HG03045 (cell line): ENCODE measurements around the gene CD59.
"Not testable (repeated sequence)": the region's sequence is repeated elsewhere in the genome, so short reads cannot be mapped to it uniquely, and the experiment has no call there.

Experiments
- ATAC-seq: cut with Tn5 transposase; IDR thresholded peaks from one replicate; pipeline ENCODE4 v1.9.1; 2021; ENCODE audit warnings: mild to moderate bottlenecking, moderate library complexity; ENCODE audit not compliant: unreplicated experiment

CD59 gene

DNA sequence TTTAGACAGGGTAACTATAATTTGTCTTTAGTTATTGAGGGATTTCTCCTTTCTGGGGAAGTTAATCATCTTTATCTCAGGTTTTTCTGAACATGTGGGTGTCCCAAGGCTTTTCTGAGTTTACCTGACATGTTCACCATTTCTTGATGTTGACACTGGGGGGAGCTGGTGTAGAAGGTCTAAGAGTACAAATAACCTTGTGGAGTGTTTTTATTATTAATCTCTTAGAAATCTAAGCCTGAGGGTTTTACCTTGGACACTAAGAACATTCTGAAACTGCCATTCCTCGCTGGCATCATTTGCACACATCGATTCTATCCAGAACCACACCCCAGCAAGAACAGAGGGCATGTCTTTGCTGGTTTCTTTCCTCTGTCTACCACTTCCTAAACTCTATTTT lies 20.0 kb downstream of the CD59 start:
- no peak for ATAC-seq

DNA sequence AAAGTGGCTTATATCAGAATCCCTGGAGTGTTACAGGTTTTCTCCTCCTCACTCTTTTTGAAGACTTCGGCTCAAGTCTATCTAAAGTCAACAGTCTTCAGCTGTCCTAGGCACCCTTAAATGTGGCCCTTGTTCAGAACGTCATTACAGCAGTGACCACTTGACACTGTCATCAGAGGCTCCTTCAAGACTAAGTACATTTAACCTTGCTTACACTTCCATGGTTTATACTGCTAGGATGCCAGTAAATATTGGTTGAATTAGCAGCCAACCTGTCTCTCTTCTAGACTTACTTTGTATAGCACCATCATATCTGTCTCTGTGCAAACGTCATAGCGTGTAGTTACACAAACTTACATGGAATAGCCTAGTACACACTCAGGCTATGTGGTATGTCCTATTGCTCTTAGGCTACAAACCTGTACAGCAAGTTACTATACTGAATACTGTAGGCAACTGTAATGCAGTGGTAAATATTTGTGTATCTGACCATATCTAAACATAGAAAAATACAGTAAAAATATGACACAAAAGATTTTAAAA lies 22.3 kb downstream of the CD59 start:
- ATAC-seq, result no peak

DNA sequence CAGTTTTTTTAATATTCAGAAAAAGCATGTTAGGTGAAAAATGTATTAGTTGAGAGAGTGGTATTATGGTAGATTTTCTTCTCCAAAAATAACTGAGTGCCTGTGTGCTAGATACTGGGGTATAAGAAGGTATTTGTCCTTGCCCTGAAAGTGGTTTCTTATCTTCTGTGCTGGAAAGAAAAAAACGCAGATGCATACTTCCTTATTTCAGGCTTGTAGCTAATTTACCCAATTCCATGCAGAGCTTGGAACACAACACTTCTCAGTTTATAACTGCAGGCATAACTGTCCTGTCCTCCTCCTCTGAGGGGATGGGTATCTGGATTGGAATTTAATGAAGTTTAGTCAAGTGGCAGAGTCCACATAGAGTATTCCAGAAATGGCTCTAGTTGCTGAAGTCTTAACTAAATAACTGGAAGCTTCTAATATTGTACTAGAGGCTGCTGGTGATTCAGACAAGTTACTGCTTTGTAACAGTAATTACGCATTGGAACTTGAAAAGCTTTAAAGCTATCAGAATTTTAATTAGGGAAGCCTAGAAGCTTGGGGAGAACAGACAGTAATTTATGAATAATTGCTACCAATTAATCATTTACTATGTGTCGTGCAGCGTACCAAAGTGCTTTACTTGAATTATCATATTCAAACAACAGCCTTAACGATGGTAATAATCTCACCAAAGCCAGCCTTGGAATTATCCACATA lies 22.9 kb downstream of the CD59 start:
- no peak for ATAC-seq

DNA sequence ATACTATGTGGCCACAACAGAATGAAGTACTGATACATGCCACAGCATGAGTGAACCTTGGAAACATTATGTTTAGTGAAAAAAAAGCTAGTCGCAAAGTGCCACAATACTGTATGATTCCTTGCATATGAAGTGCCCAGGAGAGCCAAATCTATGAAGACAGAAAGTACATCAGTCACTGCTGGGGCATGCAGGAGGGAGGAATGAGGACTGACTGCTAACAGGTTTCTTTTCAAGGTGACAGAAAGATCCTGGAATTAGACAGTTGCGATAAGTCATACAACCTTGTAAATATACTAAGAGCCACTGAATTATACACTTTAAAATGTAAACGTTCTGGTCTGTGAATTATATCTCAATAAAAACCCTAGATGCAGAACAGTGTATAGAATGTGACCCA lies 23.8 kb downstream of the CD59 start:
- ATAC-seq, result no peak

DNA sequence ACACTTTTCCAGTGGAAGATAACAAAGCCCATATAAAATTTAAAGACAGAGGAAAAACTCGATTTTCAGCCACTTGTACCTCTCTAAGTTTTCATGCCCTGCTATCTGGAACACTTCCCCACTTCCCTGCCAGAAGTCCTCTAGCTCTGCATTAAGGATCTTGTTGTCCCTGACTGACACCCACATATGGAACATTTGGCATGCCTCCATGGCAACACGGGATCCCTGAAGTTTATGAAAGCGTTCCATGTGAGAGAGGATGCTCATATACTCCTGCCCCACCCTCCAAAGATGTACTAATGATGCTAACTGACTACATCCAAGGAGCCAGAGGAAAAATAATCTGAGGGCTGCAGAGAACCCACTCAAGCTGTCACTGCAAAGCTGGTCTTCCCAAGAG lies 26.8 kb downstream of the CD59 start:
- ATAC-seq, result no peak

DNA sequence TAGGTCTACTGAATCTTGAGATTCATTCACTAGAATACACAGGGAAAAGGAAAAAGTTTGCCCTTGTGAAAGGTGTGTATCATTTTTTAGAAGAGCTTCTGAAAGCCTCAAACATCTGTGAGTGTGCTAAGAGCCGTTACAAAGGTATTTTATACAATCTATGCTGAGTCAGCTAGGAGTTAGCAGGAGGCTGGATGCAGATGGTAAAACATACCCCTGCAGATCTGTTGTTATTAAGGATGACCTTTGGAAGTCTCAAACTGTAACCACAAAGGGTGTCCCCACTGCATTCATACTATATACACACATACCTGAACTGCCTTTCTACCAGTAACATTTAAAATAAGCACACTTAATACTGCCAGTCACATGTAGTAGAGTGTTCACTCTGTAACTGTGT lies 27.2 kb downstream of the CD59 start:
- no peak for ATAC-seq

DNA sequence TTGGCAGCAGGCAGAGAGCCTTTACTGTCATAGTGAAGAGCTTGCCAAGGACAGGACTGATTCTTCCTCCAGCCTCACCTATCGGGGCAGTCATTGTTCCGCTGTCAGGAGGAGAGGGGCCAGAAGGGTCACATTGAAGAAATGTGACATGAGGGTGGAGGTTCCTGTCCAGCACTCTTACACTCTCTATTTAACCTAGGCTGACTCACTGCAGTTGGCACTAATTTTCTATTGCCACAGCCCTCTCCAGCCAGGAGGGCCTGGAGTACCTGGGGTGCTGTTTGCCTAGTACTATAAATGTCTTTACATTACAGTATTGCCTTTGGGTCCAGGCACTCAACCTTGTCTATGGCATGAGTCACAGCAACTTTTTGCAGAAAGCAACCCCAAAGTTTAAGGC lies 28.4 kb downstream of the CD59 start:
- not testable (repeated sequence) for ATAC-seq

DNA sequence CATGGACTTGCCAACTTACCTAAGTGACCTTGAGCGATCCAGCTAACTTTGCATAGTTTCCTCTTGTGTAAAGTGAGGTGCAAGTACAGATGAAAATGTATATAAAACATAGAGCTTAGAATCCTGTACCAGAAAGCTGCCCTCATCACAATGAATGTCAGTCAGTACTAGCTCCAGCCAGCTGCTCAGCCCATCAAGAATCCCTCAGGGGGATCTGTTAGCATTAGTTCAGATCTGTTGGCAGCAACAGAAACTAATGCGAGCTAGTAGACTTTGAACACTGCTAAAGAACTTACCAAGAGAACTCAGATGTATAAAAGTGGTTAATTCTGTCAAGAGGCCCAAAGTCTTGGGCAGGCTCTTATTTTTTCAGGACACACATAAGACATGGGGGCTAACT lies 29.3 kb downstream of the CD59 start:
- no peak for ATAC-seq

DNA sequence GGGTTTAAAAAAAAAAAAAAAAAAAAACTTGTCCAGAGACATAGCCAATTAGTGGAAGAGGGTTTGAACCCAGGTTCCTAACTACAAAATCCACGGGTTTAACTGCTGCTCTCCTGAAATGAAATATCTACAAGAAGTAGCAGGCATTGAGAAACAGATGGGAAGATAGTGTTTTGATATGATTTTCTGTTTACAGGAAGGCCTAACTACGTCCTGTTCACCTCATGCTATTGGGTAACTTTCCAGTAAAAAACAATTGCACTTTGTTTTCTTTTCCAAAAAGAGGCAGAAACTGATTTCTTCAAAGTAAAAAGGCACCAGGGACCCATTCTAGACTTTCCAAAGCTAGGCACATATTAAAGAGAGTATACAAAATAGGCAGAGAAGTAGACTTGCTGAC lies 29.7 kb downstream of the CD59 start:
- no peak for ATAC-seq

DNA sequence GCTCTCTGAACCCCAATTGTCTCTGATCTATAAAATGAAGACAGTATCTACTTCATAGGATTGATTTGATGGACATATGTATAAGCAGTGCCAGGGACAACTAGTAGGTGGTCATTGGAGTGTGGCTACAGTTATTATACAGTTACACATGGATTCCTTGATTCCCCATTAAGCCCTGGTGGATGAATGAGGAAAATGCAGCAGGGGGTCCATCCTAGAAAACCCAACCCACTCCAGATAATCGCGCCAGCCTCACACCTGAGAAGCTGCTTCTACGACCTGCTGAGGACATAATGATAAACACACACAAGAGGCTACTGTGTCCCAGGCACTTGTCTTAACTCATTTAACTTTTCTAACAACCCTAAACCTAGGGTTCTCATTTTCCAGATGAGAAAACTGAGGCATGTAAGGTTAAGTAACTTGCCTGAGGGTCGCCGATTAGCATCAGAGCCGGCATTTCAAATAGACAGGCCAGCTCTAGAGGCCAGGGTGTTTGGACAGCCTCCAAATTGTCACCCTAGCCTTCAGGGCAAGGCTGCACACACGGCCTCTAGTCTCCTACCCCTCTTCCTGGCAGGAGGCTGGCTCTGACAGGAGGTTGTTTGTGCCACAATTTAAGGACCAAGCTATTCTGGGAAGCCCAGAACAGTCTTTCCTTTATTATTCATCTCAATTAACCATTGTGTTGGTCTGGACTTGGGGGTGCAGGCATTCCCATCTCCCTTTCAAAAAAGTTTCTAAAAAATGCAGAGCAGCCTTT lies 31.8 kb downstream of the CD59 start:
- ATAC-seq, result no peak

DNA sequence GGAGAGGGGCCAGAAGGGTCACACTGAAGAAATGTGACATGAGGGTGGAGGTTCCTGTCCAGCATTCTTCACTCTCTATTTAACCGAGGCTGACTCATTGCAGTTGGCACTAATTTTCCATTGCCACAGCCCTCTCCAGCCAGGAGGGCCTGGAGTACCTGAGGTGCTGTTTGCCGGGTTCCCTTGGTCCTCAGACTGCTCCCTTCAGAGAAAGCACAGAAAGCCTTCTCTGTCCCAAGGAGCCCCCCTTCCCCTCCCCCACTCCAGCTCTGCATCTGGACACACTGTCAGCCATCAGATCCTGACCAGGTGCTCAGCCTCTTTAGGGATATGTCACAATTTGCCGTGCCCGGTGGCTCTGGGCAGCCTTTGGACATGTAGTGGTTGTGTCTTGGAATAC lies 32.4 kb downstream of the CD59 start:
- ATAC-seq, result no peak

DNA sequence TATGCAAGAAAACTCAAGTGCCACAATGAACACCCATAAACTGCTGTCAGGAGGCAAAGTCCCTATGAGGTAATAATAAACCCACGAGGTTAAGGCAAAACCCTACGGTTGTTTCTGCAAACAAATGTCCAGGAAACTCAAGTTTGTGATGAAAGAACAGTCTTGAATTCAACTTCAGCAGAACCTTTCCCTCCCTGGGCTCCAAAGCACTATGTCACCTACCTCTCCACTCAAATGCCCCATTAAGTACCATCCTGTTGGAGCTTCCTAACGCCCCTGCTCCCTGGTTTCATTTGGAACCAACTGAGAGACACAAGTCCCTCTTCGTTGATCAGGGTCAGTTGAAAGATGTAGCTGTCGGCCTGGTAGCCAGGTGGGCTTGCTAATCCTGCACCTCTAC lies 33.0 kb downstream of the CD59 start:
- no peak for ATAC-seq

DNA sequence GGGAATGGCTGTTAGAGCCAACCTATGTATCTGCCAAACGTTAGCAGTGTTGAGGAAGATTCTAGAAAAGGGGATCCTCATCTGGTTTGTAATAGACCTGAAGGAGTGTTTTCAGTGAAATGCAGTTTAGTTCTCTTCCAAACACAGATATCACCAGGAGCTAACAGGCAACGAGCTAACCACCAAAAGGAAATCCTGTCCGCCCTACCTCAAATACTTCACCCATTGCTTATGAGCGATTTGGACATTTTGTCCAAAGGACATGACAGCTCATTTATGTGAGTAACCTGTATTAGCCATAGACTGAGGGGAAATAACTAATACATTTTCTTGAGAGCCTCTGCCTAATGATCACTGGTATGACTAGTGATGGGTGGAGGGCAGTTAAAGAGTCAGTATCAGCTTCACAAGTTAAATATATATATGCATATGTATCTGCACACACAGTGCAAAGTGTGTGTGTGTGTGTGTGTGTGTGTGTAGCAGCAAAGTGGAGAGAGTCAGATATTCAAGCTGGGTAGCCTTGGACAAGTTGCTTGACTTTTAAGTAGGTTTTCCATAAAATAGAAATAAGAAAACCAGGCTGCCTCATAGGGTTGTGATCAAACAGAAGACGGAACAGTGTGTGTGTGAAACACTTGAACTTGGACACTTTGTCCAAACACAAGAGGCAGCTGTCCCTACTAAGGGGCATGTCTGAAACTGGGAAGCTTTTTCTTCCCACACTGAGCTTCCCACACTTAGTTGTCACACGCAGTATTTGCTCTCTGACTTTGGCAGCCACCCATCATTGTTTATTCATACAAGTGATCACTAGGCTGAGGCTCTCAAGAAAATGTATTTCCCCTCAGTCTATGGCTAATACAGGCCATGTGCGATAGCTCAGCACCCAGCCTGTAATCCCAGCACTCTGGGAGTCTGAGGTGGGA lies 34.7 kb downstream of the CD59 start:
- ATAC-seq, result no peak

DNA sequence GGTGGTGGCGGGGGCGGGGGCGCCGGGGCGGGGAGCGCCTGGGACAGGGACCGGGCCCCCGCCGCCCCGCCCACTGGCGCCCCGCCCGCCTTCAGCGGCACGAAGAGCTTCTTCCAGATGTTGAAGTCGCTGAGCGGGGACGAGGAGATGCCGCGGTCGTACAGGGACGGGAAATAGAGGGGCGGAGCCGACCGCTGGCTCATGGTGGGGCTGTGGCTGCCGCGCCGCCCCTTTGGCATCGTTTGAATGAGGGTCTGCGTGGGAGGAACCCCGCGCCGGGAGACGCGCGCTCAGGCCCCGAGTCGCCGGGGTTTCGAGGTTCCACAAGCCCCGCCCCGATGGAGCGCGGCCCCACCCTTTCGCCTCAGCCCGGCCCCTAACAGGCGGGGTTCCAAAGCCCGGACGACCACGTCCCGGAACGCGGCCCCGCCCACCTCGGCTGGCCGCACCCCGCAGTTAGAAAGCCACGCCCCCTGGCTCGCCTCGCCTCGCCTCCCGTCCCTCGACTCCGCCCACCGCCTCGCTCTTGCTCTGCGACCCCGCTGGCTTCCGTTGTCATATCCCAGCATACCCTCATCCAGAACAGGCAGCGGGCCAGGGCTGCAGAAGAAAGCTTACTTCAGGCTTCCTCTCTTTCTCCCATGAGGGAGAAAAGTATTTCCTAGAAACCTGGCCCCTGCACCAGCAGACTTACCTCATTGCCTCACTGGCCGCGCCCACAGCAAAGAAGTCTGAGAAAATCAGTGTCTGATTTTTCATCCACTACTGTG lies 35.5 kb downstream of the CD59 start, which contains the start of gene C11orf91:
Gene C11orf91, minus strand, starts transcription at position 325 of the 770 bp plus-strand sequence. Its CDS starts 86 bp downstream, at position 239.
- peak; percentile 90 for ATAC-seq

DNA sequence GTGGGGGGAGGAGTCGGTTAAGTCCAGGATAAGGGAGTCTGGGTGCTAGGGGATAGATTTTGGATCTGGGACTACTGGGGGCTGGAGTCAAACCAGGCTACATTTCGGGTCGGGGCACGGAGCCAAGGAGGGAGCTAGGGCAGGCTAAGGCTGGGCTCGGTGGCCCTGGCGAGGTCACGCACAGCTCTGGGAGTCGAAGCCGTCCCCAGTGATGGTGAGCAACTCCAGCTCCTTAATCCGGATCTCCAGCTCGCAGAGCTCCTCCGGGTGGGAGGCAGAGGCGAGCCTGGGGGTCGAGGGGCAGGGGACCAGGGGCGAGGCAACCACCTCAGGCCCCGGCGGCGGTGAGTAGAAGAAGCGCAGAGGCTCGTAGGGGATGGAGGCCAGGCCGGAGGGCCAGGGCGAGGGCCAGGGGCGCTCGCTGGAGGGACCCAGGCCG lies 36.1 kb downstream of the CD59 start:
- ATAC-seq, result no peak

DNA sequence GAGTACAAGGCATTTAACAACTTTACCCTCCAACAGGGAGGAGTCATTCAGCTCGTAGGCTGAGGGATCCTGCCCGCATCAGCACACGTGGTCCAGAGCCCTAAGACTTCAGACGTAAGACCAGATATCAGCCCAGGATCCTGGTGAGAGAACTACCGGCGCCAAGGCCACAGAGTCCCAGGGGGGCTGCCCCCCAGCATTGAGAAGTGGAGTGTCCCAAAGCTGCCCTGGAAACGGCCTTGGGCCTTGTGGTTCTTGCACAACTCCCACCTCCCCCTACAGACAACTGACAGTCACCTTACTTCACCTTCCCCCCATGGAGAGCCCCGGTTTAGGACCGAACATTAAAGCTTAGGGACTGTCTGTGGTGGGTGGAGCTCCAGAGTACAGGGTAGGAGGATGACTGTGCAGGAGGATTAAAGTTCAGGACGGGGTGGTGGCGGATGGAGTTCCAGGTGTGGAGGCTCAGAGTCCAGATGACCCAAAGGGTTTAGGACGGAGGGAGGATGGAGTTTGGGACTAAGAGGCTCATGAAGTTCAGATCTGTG lies 36.6 kb downstream of the CD59 start:
- no peak for ATAC-seq

DNA sequence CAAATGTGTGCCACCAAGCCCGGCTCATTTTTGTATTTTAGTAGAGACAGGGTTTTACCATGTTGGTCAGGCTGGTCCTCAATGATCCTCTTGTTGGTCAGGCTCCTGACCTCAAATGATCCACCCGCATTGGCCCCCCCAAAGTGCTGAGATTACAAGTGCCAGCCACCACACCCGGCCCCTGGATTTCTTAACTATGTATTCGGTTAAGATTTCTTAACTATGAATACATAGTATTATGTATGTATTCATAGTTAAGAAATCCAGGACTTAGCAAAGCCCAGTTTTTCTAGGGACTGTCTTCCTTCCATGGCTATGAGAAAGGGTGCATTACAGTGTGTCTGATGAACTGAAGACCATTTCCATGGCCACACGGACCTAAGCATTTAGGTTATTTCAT lies 37.3 kb downstream of the CD59 start:
- ATAC-seq, result no peak

DNA sequence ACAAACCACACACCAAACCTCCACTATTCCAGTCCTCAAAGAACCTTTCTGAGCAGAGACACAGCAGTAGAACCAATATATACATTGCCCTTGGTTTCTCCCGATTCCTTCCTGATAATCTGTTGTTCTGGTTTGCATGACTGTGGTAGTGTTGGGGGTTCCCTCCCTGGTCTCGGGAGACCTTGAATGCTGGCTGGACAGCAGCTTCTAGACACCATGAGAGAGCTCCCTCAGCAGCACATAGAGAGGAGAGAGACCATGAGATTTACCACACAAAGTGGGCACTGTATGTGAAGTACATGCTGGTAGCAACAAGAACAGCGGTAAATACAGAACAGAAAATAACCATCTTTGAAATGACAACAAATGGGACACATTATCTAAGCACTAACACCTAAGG lies 38.2 kb downstream of the CD59 start:
- no peak for ATAC-seq

DNA sequence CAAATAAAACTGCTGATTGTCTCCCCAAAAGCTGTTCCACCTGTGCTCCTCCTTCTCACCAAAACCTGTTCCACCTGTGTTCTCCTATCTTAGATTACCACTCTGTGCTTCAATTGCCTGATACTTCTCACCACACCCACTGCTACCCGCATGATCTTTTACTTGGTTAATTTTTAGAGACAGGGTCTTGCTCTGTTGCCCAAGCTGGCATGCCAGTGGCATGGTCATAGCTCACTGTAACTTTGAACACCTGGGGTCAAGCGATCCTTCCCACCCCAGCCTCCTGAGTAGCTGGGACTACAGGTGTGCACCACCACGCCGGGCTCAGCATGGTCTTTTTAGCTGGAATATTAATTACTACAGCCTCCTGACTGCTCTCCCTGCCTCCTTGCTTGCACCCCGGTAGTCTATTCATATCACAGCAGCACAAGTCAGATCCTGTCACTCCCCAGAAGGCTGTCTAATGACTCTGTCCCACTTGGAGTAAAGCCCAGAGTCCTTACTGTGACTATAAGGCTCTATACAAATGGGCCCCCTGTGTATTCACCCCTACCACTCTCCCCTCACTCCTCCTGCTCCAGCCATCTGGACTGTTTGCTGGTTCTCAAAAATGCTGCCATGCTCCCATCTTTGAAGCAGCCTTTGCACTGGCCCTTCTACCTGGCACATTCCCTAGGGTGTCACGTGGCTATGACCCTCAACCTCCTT lies 39.1 kb downstream of the CD59 start:
- no peak for ATAC-seq
